ENCODE measurements around the gene BPIFB3.
A peak's percentile ranks its signal among the peaks of the same experiment; 100 is the strongest.

BPIFB3 gene, protein sequence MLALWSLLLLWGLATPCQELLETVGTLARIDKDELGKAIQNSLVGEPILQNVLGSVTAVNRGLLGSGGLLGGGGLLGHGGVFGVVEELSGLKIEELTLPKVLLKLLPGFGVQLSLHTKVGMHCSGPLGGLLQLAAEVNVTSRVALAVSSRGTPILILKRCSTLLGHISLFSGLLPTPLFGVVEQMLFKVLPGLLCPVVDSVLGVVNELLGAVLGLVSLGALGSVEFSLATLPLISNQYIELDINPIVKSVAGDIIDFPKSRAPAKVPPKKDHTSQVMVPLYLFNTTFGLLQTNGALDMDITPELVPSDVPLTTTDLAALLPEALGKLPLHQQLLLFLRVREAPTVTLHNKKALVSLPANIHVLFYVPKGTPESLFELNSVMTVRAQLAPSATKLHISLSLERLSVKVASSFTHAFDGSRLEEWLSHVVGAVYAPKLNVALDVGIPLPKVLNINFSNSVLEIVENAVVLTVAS
- 0 reads per million in 9 experiments for total RNA-seq

DNA sequence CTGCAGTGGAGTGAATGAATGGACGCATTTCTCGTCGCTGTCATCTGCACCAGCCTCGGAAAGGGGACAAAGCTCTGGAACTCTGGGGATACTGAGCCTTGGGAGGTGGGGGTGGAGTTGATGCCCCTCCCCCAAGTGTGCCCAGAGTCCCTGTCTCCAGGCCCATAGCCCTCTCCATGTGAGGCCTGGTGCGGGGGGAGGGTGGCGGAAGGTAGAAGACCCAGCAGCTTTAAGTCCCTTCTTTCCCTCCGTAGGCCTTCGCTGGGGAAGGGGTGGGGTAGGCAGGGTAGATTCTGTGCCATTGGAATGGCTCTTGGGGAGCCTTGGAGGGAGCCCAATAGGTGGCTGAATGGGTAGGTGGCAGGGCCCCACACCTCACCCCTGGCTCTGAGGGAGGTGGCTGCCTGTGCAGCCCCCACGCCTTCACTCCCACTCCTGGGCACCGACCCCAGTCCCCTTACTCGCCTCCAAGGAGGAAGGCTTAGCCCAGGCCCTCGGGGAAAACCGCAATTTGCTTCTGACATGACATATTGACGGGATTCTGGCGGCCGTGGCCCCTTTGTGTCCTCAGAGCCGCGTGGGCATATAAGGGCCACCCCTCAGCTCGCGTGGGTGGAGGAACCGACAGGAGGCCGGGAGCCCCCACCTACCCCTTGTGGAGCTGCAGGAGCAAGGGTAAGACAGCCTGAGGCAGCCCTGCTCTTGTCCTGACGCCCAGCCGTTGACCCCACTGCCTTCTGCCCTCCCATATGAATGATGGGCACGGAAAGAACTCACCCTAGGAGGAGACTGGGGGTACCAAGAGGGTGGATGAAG lies at the start of gene BPIFB3:
TSS of gene BPIFB3 (plus strand) at position 613 of the 816 bp plus-strand sequence. CDS start 1,533 bp downstream, outside the sequence.
- Mint-ChIP-seq H3K4me3 (no peak within 1 kb of the TSS), H3K27ac (peak within 1 kb of the TSS in 1 of 2 donors; percentile 75), H3K36me3 (ENCODE audit: insufficient read depth) (peaks cover under 1% of the 10 kb centered on the region), H3K9me3 (no peaks in the 10 kb centered on the region), H3K27me3 (no peaks in the 10 kb centered on the region), H3K4me1 (ENCODE audit: low read depth in 2 of 2) (peaks cover 0 to 6% of the 10 kb centered on the region in 2 donors)
- DNase-seq: no peak
- no peak for ATAC-seq (replicated peaks)

DNA sequence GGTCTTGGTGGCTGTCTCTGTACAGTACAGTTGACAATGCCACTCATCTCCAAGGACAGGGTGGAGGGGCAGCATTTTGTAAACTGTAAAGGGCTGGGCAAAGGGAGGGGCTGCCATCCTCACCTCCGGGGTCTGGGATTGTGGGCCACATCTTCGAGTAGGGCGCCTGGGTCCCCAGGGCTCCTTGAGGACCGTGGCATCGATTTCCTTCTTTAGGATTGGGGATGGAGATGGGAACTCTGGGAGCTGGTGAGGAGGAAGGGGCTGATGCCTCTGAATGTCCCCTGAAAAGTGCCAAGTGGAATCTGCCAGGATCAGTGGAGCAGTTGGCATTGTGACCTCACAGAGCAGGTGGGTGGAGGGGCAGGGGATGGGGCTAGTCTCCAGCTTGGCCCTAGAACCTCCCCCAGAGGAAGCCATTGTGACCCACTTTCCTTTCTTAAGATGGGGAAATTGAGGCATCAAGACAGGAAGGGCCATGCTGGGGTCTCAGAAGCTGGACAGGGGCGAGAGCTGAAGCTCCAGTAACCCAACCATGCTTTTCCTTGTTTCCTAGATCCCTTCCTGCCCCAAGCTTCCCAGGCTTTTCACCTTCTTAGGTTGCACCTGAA lies 49.5 kb upstream of the BPIFB3 start, which contains the start of gene SUN5:
TSS of gene SUN5 (minus strand) at position 293 of the 611 bp plus-strand sequence. CDS start at position 200, 93 bp downstream.
- peaks cover 3 to 6% of the 10 kb centered on the region in 2 donors for H3K9me3 Mint-ChIP-seq
- H3K27me3 Mint-ChIP-seq: no peaks in the 10 kb centered on the region
- H3K27ac Mint-ChIP-seq: no peak within 1 kb of the TSS
- no peak within 1 kb of the TSS for H3K4me3 Mint-ChIP-seq
- ATAC-seq (replicated peaks) (no peak), DNase-seq (no peak)
- no peaks in the 10 kb centered on the region for H3K36me3 Mint-ChIP-seq (ENCODE audit: insufficient read depth)
- peaks cover 3 to 8% of the 10 kb centered on the region in 2 donors for H3K4me1 Mint-ChIP-seq (ENCODE audit: low read depth in 2 of 2)

DNA sequence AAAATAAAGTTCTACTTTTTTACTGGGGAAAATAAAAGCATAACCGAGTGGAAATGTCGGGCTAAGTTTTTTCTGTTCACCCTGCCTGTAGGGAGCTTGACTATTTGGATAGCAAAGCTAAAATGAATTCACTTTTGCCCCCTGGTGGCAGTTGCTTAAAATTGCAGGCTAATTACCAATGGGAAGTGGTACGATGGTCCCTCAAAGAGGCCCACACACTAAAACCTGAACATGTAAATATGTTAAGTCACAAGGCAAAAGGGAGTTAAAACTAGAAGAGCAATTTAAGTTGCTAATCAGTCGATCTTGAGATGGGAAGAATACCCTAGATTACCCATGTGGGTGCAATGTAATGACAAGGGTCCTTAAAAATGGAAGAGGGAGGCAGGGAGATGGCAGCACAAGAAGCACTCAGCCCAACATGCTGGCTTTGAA lies 48.6 kb upstream of the BPIFB3 start:
- DNase-seq: peak; percentile 12 to 25 (median 17)
- Mint-ChIP-seq H3K36me3 (ENCODE audit: insufficient read depth) (no peaks in the 10 kb centered on the region), H3K4me3 (no peak overlapping the region), H3K27ac (no peak overlapping the region), H3K9me3 (peaks cover 3 to 6% of the 10 kb centered on the region in 2 donors), H3K4me1 (ENCODE audit: low read depth in 2 of 2) (peaks cover 3 to 8% of the 10 kb centered on the region in 2 donors), H3K27me3 (peaks cover 0 to under 1% of the 10 kb centered on the region in 2 donors)
- peak; percentile 32 for ATAC-seq (replicated peaks)

DNA sequence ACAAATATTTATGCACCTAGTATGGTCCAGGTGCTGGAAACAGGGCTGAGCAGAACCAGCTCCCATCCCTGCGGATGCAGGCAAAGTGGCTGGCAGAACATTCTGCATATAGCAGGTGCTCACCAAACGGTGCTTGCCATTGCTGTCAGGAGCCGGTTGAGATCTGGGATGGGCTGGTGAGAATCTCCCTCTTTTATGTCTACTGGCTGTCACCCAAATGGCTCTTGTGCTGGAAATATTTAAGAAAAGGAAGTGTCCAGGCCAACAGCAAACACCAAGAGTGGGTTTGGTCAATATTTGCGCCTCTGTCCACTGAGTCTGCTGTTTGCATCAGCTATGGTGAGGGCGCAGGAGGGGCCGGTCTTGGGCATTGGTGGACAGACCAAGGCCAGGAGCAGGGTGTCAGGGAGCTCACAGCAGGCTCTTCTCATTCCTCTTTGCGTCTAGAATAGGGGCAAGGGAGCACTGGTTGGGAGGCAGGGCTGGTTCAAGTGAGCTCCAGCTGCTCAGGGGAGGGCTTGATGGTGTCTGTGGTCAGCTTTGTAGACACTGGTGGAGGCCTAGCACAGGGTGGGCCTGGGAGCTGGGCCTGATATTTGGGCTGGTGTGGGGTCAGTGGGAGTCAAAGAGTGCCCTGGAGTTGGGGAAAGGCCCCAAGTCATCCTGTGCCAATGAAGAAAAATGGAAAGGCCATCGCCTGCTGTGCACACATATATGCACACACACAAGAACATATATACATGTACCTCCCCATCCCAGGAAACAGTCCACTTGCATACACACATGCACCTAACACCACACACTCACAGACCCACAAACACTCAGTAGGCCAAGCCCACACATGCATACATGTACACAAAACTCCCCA lies 47.6 kb upstream of the BPIFB3 start:
- no peak for ATAC-seq (replicated peaks)
- peaks cover 3 to 6% of the 10 kb centered on the region in 2 donors for H3K9me3 Mint-ChIP-seq
- H3K4me1 Mint-ChIP-seq (ENCODE audit: low read depth in 2 of 2): peaks cover 3 to 8% of the 10 kb centered on the region in 2 donors
- no peak overlapping the region for H3K4me3 Mint-ChIP-seq
- no peak overlapping the region for H3K27ac Mint-ChIP-seq
- H3K27me3 Mint-ChIP-seq: peaks cover 0 to 10% of the 10 kb centered on the region in 2 donors
- DNase-seq: no peak
- H3K36me3 Mint-ChIP-seq (ENCODE audit: insufficient read depth): no peaks in the 10 kb centered on the region

DNA sequence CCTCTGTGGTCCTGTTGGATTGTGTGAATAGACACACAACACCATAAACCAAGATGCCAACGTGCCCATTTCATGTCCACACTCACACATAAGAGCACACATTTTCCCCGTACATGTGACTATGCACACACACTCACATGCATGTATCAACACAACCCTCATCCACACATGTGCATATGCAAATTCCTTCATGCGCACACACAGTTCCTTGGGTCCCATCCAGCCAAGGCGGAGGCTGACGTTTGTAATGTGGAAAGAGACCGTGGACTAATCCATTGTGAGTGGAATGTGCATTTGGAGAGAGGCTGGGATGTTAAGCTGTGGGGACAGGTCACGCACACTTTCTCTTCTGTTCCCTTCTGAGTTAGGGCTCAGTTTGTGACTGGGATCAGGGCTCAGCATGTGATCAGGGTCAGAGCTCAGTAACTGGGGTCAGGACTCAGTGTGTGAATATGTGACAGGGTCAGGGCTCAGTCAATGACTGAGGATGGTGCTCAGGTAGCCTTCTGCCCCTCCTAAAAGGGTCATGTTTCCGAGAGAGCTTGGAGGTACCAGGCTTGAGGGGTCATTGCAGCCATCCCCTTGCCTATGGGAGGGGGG lies 46.8 kb upstream of the BPIFB3 start:
- ATAC-seq (replicated peaks): no peak
- H3K9me3 Mint-ChIP-seq: peaks cover 3 to 6% of the 10 kb centered on the region in 2 donors
- DNase-seq: no peak

DNA sequence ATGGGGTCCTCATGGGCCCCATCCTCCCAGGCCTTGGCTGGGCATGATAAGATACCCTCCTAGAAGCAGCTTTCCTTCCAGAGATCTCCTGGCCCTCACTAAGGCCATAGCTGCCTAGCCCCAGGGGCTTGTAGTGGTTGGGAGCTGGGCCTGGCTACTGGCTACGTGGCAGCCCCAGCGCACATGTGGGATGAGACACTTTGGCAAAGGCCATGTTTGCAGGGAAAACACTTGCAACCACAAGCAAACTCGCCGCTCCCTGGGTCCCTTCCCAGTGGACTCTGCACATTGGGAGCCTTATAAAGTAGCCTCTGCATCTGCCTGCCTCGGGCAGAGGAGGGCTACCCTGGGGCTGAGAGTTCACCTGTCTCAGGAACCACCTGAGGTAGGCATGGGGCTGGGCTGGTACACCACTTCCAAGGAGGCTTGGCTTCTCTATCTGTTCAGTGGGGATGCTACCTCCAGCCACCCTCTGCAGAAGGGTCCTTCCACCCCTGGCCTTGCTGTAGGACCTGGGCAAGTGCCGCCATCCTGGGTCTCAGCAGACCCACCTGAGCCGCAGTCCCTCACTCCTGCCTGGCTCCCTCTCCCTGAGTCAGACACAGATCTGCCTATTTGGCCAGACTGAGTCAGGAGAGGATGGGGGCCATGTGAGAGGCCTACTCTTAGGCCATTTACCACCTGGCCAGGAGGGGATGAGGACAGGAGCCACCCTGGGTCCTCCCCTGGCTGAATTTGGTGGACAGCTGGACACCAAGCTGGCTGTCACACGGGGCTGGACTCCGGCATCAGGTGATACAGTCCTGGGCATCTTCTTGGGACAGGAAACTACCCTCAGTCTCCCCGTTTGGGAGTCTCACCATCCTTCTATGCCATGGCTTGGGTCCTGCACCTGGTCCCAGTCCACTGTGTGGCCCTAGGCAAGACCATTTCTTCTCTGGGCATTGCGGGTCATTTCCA lies 46.0 kb upstream of the BPIFB3 start, which contains the start of gene BPIFB2:
TSS of gene BPIFB2 (plus strand) at position 329 of the 960 bp plus-strand sequence. CDS start 871 bp downstream, outside the sequence.
- no peak within 1 kb of the TSS for H3K27ac Mint-ChIP-seq
- H3K4me1 Mint-ChIP-seq (ENCODE audit: low read depth in 2 of 2): peaks cover 3 to 6% of the 10 kb centered on the region in 2 donors
- DNase-seq (no peak), ATAC-seq (replicated peaks) (no peak)
- H3K4me3 Mint-ChIP-seq: no peak within 1 kb of the TSS
- no peaks in the 10 kb centered on the region for H3K36me3 Mint-ChIP-seq (ENCODE audit: insufficient read depth)
- H3K9me3 Mint-ChIP-seq: peaks cover 3 to 6% of the 10 kb centered on the region in 2 donors
- H3K27me3 Mint-ChIP-seq: peaks cover 0 to 10% of the 10 kb centered on the region in 2 donors

More for the DNA sequence above, 46.8 kb upstream of the BPIFB3 start:
- H3K27me3 Mint-ChIP-seq: peaks cover 0 to 10% of the 10 kb centered on the region in 2 donors
- H3K4me3 Mint-ChIP-seq: no peak overlapping the region
- no peak overlapping the region for H3K27ac Mint-ChIP-seq
- H3K36me3 Mint-ChIP-seq (ENCODE audit: insufficient read depth): no peaks in the 10 kb centered on the region
- H3K4me1 Mint-ChIP-seq (ENCODE audit: low read depth in 2 of 2): peaks cover 3 to 7% of the 10 kb centered on the region in 2 donors

DNA sequence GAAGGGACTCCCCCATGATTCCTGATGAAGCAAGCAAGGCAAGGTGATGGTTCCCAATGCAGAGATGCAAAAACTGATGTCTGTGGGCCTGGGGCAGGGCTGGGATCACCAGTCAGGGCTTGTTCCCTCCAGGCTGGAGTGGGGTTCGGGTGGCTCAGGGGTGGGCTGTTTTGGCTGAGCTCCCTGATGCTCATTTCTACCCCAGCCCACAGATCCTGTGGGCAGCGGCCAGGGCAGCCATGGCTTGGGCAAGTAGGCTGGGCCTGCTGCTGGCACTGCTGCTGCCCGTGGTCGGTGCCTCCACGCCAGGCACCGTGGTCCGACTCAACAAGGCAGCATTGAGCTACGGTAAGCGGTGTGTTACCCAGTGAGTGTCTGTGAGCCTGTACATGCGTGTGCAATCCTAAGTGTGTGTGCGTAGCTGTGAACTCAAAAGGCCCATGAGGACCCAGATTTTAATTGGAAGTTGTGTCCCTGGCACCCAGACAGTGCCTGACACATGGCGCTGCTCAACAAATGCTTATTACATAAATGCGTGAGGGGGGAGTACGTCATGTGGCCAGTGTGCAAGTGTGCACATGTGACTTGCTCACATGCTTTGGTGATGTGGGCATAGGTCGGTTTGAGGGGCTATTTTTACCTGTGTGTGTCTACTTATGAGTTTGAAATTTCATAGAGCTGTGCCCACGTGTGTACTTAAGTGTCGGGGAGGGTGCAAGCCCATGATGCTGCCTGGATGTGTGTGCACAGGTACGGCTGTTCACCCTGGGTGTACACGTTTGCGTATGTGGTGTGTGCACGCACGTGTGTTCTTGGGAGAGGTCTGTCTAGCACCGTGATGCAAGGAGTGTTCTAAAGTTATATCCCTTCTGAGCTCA lies 45.1 kb upstream of the BPIFB3 start:
- Mint-ChIP-seq H3K4me1 (ENCODE audit: low read depth in 2 of 2) (peaks cover 3 to 6% of the 10 kb centered on the region in 2 donors), H3K27me3 (peaks cover 0 to 10% of the 10 kb centered on the region in 2 donors), H3K9me3 (peaks cover 3 to 6% of the 10 kb centered on the region in 2 donors), H3K36me3 (ENCODE audit: insufficient read depth) (no peaks in the 10 kb centered on the region), H3K4me3 (no peak overlapping the region), H3K27ac (peak overlapping the region in 1 of 2 donors; percentile 22)
- no peak for ATAC-seq (replicated peaks)
- no peak for DNase-seq

DNA sequence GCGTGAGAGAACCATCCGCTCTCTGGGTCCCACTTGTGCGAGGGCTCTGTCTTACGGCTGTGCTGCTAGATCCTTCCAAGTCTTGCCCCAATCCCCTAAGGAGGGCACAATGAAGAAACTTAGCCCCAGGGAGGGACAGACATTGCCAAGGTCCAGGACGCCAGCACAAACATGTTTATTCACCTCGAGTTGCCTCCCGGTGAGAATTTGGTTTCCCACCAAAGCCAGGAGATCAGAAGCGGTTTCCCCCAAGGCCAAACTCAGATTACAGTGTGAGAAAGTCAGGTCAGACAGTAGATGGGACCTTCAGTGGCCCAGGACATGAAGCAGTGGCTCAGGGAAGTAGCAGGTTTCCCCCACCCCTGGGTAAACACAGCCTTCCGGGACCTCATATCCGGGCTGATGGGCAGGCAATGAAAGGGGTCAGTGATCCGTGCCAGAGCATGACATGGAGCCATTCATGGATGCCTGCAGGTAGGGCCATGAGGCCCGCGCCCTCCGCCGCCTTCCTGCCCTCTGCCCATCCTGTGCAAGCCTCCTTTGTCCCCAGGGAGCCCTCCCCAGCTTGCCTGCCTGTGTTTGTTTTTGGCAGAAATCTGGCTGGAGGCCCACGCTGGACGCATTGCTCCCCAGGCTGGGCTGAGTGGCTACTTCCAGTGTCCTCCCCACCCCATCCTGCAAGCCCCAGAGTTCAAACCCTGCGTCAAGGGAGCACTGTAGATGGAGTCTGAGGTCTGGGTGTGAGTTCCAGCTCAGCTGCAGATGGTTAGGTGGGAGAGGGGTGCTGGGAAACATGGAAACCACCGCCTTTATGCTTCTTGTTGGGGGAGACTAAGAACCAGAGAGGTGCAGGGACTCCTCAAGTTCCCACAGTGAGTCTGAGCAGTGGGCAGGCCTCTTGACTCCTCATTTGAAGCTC lies 44.2 kb upstream of the BPIFB3 start:
- Mint-ChIP-seq H3K4me1 (ENCODE audit: low read depth in 2 of 2) (peaks cover 3% of the 10 kb centered on the region in 2 donors), H3K27ac (peak overlapping the region in 1 of 2 donors; percentile 22), H3K27me3 (peaks cover 0 to 10% of the 10 kb centered on the region in 2 donors), H3K9me3 (peaks cover 3 to 6% of the 10 kb centered on the region in 2 donors), H3K4me3 (no peak overlapping the region), H3K36me3 (ENCODE audit: insufficient read depth) (no peaks in the 10 kb centered on the region)
- DNase-seq (no peak), ATAC-seq (replicated peaks) (no peak)

DNA sequence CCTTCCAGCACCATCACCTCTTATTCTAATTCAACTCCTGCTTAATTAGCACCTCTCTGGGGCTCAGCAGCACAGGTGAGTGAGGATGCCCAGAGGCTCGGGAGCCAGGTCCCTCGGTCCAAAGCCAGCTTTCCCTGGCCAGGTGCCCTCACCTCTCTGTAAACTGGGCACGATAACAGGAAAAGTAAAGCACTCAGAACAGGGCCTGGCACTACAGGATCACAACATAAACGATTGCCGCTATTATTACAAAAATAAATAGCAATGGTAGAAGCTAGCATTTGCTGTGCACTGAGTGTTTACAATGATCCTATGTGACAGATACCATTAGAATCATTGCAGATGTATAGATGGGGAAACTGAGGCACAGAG lies 43.6 kb upstream of the BPIFB3 start:
- H3K9me3 Mint-ChIP-seq: peaks cover 3 to 4% of the 10 kb centered on the region in 2 donors
- no peak for DNase-seq
- peaks cover under 1 to 10% of the 10 kb centered on the region in 2 donors for H3K27me3 Mint-ChIP-seq
- ATAC-seq (replicated peaks): no peak
- H3K36me3 Mint-ChIP-seq (ENCODE audit: insufficient read depth): no peaks in the 10 kb centered on the region
- H3K4me1 Mint-ChIP-seq (ENCODE audit: low read depth in 2 of 2): peaks cover 2 to 3% of the 10 kb centered on the region in 2 donors
- no peak overlapping the region for H3K4me3 Mint-ChIP-seq
- peak overlapping the region in 1 of 2 donors; percentile 44 for H3K27ac Mint-ChIP-seq

All from effector memory CD8-positive, alpha-beta T cell (primary cell).